ENCODE measurements around the gene TTLL10.

Gene TTLL10

GRCh38 chr1:1210726-1211540 is 37.3 kb downstream of the TTLL10 start:
- no peak for DNase-seq

DNA sequence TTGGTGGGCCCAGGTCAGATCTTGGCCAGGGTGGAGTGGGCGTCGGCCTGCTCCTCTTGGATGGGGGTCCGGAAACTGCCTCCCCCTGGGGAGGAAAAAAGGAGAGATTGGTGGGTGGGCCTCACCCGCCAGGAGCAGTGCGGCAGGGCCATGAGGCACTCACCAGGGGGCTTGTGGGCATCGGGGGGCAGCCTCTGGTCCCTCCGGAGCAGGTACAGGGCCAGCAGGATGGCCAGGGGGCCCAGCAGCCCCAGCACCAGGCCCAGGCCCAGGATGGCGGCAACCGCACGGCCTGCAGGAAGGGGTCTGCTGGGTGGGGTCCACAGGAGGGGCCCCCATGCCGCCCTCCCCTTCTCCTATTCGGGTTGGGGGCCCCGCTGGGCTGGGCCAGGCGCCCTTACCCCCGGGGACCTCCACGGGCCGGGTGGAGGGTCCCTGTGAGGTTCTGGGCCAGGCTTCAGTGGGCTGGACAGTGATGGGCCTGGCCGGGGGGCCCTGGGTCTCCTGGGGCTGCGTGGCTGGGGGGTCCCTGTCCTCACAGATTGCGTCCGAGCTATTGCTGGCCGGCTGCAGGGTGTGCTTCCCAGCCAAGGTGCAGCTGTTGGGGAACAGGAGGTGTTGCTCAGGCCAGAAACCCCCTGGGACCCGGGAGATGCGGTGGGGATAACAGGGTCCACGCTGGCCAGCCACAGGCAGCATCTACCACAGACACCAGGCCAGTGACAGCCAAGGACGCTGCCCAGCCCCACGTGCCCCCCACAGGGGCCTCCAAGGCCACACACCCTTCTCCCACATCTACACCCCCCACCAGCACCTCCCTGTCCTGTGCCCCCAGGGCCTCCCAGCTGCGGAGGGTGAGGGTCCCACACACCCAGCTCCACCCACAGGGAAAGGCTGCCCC is 38.1 kb downstream of the TTLL10 start:
- no peak for DNase-seq

- DNase-seq: no peak
Measured at GRCh38 chr1:1212780-1213344, 39.2 kb downstream of the TTLL10 start.

- DNase-seq: no peak
Measured at GRCh38 chr1:1213345-1214265, 39.9 kb downstream of the TTLL10 start, which contains the start of gene TNFRSF4. Gene TNFRSF4, minus strand, starts transcription at chr1:1214153. Its CDS starts 26 bp downstream, at chr1:1214127.

- DNase-seq: no peak
Measured at GRCh38 chr1:1215080-1215676, 41.5 kb downstream of the TTLL10 start.

GRCh38 chr1:1215881-1216605 is 42.4 kb downstream of the TTLL10 start:
- DNase-seq: no peak

DNA sequence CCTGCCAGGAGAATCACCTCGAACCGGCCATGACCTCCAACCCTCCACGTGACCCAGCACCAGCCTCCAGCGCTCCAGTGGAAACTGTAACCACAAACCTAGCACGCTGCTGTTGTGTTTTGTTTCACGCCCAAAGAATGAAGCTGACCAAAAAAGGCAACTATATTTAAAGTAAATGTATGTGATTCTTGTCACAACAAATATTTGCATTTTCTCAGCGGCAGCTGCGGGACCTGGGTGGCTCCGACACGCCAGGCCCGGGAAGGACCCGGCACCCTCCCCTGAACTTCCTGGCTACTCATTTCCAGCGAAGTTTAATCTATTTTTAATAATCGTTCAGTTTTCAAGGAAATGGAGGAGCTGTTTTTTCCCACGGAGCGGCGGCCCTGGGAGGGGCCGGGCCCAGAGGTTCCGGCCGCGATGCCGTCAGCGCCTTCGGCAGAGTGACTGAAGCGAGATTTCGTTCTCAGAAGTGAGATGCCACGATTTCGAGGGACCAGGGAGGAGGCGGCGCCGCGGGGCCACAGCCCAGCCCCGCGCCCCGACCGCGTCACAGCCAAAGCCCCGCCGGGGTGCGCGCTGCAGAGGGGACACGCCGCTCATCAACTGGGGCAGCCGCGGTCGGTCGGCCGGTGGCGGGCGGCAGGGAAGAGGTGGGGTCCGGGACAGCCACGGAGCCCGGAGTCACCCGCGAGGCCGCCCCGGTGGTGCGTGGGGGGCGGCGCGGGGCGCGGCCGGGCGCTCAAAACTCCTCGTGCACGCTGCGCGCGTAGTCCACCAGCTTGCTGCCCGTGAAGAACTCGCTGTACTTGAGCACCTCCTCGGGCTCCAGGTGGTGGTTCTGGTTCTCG is 43.3 kb downstream of the TTLL10 start:
- no peak for DNase-seq

GRCh38 chr1:1217621-1218523 is 44.2 kb downstream of the TTLL10 start:
- no peak for DNase-seq

GRCh38 chr1:1218524-1219200 is 45.0 kb downstream of the TTLL10 start:
- DNase-seq: no peak

DNA sequence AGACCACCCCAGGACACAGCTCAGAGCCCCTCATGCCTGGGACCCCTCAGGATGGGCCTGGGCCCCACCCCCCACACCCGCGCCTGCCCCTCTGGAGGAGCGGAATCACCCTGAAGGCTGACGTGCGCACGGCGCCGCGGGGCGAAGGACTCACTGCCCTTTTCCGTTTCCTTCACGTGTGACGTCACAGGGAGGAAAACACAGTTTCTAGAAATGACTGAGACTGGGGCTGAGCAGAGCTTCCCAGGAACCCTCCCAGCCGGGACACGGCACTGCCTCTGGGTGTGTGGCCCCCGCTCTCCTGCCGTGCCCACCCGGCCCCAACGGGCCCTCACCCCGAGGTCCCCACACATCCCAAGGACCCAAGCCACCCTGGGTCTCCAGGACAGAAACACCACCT is 45.7 kb downstream of the TTLL10 start:
- DNase-seq: no peak

- no peak for DNase-seq
Measured at GRCh38 chr1:1220197-1220596, 46.5 kb downstream of the TTLL10 start.

DNA sequence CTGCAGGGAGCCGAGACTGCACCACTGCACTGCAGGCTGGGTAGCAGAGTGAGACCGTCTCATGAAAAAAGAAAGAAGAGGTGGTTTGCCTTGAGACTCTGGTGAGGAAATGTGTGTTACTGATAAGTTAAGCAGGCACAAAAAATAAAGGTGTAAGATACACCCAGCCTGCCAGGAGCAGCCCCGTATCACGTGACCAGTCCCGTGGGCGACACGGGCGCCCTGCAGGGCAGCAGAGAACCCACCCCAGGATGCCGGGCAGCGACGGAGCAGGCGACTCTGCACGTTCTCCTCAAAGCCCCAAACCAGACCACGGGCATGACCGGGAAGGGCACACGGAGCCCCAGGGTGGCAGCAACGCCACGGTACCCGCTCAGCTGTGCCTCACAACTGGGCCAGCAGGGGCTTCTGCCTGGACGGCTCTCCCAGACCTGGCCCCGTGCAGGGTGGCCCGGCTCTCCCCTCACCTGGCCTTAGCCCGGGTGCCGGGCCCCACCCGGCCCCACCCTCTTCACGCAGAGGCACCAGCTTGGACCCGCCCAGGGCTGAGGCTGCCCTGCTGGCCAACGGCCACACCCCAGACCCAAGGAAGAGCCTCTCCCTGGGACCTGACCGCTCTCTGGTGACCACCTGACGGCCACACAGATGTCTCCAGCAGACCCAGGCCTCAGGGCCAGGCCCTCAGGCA is 48.4 kb downstream of the TTLL10 start:
- DNase-seq: no peak

DNA sequence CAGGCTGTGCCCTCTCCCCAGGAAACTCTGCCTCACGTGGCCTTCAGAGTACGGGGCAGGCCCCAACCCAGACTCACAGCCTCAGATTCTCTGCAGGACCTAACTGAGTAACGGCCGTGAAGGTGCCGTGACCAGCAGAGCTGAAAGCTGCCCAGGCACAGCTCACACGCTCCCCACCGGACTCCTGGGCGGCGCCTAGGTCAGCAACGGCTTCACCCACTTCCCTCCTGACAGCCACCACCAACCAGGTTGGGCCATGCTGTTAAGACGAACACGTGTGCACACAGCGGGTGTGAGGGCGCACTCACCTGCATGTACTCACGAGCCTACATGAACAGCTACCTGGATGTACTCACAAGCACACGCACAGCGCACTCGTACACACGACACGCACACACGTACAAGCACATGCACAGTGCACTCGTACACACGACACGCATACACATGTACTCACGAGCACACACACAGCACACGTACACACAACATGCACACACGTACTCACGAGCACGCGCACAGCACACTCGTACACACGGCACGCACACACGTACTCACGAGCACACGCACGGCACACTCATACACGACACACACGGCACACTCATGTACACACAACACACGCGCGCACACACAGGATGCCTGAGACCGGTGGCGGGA is 49.0 kb downstream of the TTLL10 start:
- no peak for DNase-seq

- DNase-seq: no peak
Measured at GRCh38 chr1:1223321-1223720, 49.6 kb downstream of the TTLL10 start.

- no peak for DNase-seq
Measured at GRCh38 chr1:1223891-1224290, 50.2 kb downstream of the TTLL10 start.

DNA sequence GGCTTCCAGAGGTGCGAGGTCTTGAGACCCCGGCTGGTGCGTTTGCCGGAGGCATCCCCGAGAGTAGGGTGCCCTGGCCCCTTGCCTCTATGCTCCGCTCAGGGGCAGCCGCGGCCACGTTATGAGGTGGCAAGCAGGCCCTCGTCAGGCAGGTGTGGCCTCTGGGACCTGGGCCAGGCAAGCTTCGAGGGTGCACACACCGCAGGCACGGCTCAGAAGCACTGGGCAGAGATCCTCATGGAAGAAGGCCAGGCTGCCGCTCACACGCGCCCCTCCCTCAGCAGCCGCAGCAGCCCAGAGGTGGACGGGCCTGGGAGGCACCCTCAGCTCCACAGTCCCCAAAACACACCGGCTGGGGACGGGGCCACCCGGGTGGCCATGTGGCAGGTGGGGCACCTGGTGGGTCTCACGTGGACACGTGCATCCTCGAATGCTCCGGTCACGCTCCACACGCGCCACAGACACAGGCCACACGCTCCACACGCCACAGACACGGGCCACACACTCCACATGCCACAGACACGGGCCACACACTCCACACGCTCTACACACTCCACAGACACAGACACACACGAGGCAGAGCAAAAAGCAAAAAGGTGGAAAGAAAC is 51.7 kb downstream of the TTLL10 start:
- DNase-seq: no peak

DNA sequence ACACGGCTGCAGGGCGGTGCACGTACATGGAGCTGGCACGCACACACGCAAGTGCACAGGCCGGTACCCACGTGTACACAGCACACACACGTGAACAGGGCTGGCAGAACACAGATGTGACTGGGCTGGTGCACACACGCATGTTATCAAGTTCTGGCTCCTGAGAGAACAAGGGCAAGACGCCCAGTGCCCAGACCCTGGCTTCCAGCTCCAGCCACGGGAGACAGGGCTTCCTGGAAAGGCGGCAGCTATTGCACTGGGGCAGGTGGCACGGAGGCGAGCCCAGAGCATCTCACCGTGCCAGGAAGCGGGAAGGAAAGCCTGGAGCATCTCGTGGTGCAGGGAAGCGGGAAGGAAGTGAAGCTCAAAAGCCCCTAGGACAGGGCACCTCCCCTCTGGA is 52.2 kb downstream of the TTLL10 start:
- no peak for DNase-seq

Data from EL (cell line).